Astrocyte of the spinal cord (primary cell): ENCODE data around the gene NDST4.

Experiments used
- DNase-seq: peaks from one replicate; pipeline ENCODE4 v3.0.0; 2011; ENCODE audit warnings: low read depth, low spot score
- H3K4me3 ChIP-seq: 2 replicates; pipeline ENCODE4 v1.5.1; 2011; ENCODE audit warnings: low read depth, mild to moderate bottlenecking, low read length, moderate library complexity
- in situ Hi-C: cut with HindIII; loops from 2 replicates; pipeline ENCODE4 v1.10.0; 2017; ENCODE audit warnings: low sequenced_read_pairs
- TF ChIP-seq, protein P1 (sequence below): IDR thresholded peaks from 2 replicates; pipeline ENCODE4 v1.5.1; 2012; ENCODE audit warnings: low read depth, mild to moderate bottlenecking, low read length, inconsistent platforms

The NDST4 gene

GRCh38 chr4:115117651-115118050, 4.2 kb upstream of the NDST4 start:
- DNase-seq: no peak
- TF ChIP-seq, protein P1, sequence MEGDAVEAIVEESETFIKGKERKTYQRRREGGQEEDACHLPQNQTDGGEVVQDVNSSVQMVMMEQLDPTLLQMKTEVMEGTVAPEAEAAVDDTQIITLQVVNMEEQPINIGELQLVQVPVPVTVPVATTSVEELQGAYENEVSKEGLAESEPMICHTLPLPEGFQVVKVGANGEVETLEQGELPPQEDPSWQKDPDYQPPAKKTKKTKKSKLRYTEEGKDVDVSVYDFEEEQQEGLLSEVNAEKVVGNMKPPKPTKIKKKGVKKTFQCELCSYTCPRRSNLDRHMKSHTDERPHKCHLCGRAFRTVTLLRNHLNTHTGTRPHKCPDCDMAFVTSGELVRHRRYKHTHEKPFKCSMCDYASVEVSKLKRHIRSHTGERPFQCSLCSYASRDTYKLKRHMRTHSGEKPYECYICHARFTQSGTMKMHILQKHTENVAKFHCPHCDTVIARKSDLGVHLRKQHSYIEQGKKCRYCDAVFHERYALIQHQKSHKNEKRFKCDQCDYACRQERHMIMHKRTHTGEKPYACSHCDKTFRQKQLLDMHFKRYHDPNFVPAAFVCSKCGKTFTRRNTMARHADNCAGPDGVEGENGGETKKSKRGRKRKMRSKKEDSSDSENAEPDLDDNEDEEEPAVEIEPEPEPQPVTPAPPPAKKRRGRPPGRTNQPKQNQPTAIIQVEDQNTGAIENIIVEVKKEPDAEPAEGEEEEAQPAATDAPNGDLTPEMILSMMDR: no peak
- H3K4me3 ChIP-seq: no peak overlapping the region
- in situ Hi-C loops: no loop called here

- H3K4me3 ChIP-seq: no peak overlapping the region
- TF ChIP-seq, protein P1: no peak
- DNase-seq: peak; percentile 20
- in situ Hi-C loops: no loop called here
These were observed 2.9 kb downstream of the NDST4 start for GRCh38 chr4:115110191-115111181.

DNA sequence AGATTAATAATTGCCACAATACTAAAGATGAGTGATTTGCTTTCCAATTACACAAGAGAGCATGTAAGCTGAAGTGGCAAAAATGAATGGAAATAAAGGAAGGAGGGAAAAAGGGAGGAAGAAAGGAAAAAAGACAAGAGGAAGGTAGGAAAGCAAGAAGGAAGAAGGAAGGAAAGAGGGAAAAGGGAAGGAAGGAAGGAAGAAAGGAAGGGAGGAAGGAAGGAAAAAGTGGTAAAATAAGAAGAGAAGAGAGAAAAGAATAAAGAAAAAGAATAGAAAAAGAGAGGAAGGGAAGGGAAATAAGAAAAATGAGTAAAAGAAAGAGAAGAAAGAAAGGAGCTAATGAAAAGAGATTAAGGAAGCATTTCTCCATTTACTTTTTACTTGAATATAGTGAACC, 4.6 kb downstream of the NDST4 start:
- TF ChIP-seq, protein P1: no peak
- no peak for DNase-seq
- in situ Hi-C loops: no loop called here
- no peak overlapping the region for H3K4me3 ChIP-seq

GRCh38 chr4:115107411-115107810, 6.0 kb downstream of the NDST4 start:
- TF ChIP-seq, protein P1: no peak
- DNase-seq: no peak
- no peak overlapping the region for H3K4me3 ChIP-seq
- in situ Hi-C loops: no loop called here

- H3K4me3 ChIP-seq: no peak overlapping the region
- TF ChIP-seq, protein P1: no peak
- no peak for DNase-seq
- in situ Hi-C loops: no loop called here
These were observed 11.7 kb downstream of the NDST4 start for GRCh38 chr4:115101675-115102074.

DNA sequence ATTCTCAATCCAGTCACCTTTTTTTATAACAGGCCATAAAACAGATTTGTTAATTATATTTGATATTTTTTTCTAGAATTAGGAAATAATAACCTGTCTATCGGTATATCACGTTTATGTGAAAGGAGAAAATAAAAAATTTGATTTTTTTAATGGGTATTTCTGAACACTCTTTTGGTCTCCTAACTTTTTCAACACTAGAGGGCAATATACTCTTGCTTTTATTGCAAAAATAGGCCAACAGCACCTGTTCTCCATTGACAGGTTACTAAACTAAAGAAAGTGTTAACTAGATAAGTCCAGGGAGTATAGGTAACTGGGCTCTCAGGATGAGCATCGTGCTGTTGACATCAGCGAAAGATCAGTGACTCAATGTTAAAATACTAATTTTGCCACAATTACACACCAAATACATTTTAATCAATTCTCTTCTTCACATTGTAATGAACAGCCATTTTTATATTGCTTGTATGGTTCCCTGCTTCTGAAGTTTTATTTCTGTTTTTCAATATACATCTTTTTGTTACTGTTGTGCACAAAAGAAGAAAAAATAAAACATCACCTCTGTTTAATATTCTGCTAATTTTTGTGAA, 22.8 kb downstream of the NDST4 start:
- in situ Hi-C loops: no loop called here
- TF ChIP-seq, protein P1: peak; percentile 62
- DNase-seq: peak; percentile 22
- no peak overlapping the region for H3K4me3 ChIP-seq
